Measurements from ENCODE around the gene LENEP.
A peak's percentile ranks its signal among the peaks of the same experiment; 100 is the strongest.

The LENEP gene

GRCh38 chr1:154993572-154994268 lies at the start of gene LENEP:
TSS of gene LENEP (plus strand) at chr1:154993586. CDS start at chr1:154993608, 22 bp downstream.
- TF ChIP-seq, protein P1, sequence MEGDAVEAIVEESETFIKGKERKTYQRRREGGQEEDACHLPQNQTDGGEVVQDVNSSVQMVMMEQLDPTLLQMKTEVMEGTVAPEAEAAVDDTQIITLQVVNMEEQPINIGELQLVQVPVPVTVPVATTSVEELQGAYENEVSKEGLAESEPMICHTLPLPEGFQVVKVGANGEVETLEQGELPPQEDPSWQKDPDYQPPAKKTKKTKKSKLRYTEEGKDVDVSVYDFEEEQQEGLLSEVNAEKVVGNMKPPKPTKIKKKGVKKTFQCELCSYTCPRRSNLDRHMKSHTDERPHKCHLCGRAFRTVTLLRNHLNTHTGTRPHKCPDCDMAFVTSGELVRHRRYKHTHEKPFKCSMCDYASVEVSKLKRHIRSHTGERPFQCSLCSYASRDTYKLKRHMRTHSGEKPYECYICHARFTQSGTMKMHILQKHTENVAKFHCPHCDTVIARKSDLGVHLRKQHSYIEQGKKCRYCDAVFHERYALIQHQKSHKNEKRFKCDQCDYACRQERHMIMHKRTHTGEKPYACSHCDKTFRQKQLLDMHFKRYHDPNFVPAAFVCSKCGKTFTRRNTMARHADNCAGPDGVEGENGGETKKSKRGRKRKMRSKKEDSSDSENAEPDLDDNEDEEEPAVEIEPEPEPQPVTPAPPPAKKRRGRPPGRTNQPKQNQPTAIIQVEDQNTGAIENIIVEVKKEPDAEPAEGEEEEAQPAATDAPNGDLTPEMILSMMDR (IDR thresholded peaks at IDR 0.05; ENCODE audit: low read depth, low read length), result no peak

GRCh38 chr1:154943649-154944400 lies 49.6 kb upstream of the LENEP start:
- no peak overlapping the region for H3K4me3 ChIP-seq (ENCODE audit: low read depth, low read length)
- TF ChIP-seq, protein P1 (IDR thresholded peaks at IDR 0.05; ENCODE audit: low read depth, low read length), result peak; percentile 79

More at GRCh38 chr1:154993572-154994268, at the start of gene LENEP:
- no peak within 1 kb of the TSS for H3K4me3 ChIP-seq (ENCODE audit: low read depth, low read length)

- TF ChIP-seq, protein P1 (IDR thresholded peaks at IDR 0.05; ENCODE audit: low read depth, low read length), result no peak
- no peak overlapping the region for H3K4me3 ChIP-seq (ENCODE audit: low read depth, low read length)
Measured at GRCh38 chr1:154944401-154945159, 48.8 kb upstream of the LENEP start.

DNA sequence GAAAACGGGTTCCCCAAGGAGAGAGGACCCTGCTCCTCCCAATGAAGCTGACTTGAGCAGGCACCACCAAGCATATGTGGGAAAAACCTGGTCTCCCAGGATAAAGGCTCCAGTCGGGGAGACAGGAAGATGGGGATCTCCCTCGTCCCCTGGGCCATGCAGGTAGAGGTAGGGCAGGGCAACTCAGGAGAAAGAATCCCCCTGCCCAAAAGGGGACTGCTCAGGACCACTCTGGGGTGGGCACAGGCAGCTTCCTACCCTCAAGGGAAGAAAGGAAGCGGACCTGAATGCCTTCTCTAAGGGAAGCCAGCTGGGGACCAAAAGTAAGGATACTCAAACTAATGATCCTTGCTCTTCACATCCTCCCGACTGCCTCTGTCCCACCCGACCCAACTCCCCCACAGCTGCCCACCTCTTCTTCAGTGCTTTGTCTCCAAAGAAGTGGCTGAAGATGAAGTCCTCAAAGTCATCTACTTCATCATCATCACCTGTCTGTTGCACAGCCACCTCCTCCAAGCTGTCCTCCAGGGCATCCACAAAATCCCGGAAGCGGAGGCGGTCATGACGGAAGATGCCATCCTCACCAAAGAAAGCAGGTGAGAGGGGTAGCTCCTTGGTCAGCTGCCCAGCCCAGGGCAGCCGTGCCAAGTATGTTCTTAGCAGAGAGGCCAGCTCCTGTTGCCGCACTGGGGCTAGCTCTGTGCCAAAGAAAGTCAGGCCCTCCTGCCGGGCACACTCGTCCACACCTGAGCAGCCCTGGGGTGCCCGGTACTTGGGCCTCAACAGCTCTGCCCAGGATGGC lies 48.0 kb upstream of the LENEP start:
- TF ChIP-seq, protein P1 (IDR thresholded peaks at IDR 0.05; ENCODE audit: low read depth, low read length), result no peak
- H3K4me3 ChIP-seq (ENCODE audit: low read depth, low read length), result no peak overlapping the region

GRCh38 chr1:154945962-154946850 lies 47.2 kb upstream of the LENEP start:
- H3K4me3 ChIP-seq (ENCODE audit: low read depth, low read length), result no peak overlapping the region
- TF ChIP-seq, protein P1 (IDR thresholded peaks at IDR 0.05; ENCODE audit: low read depth, low read length), result no peak

DNA sequence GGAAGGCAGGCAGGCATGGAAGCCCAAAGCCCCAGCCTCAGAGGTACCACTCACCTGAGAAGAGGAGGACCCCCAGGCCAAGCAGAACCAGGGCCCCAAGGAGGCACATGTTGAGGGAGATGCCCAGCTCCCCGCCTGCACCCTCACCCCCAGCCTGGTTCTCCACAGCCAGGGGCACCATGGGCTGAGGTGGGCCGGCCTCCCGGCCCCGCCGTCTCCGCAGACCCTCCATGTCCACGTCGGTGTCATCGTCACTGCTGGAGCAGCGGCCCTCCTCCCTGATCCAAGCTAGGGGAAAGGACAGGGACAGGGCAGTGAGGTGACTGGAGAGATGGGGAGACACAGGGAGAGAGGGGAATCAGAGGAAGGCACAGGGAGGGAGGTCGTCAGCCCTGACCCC lies 45.3 kb upstream of the LENEP start:
- H3K4me3 ChIP-seq (ENCODE audit: low read depth, low read length), result no peak overlapping the region
- TF ChIP-seq, protein P1 (IDR thresholded peaks at IDR 0.05; ENCODE audit: low read depth, low read length), result no peak

All from WI38 (cell line).